ENCODE measurements around the gene ZBTB11. TPM values are rescaled to one million over a fixed set of nuclear protein-coding genes. Genes with fewer than 3 reads are reported as not detected.
A peak's percentile ranks its signal among the peaks of the same experiment; 100 is the strongest.

The ZBTB11 gene
- total RNA-seq, 1 donor from 2014 or later = 17.8 TPM

GRCh38 chr3:101640256-101640655 lies 36.7 kb downstream of the ZBTB11 start:
- Mint-ChIP-seq H3K36me3 (ENCODE audit: insufficient read depth) (peaks cover 2% of the 10 kb centered on the region), H3K4me3 (ENCODE audit: low read depth) (no peak overlapping the region), H3K9me3 (ENCODE audit: low read depth) (no peaks in the 10 kb centered on the region), H3K27ac (no peak overlapping the region), H3K4me1 (ENCODE audit: low read depth) (peaks cover 23% of the 10 kb centered on the region), H3K27me3 (no peaks in the 10 kb centered on the region)
- DNase-seq (ENCODE audit: low spot score, unreplicated experiment) = no peak
- TF ChIP-seq CTCF (IDR thresholded peaks at IDR 0.05; ENCODE audit: unreplicated experiment) = no peak

GRCh38 chr3:101639280-101639963 lies 37.5 kb downstream of the ZBTB11 start:
- peaks cover 2% of the 10 kb centered on the region for H3K36me3 Mint-ChIP-seq (ENCODE audit: insufficient read depth)
- TF ChIP-seq CTCF (IDR thresholded peaks at IDR 0.05; ENCODE audit: unreplicated experiment) = no peak
- no peak for DNase-seq (ENCODE audit: low spot score, unreplicated experiment)
- no peaks in the 10 kb centered on the region for H3K9me3 Mint-ChIP-seq (ENCODE audit: low read depth)
- H3K4me1 Mint-ChIP-seq (ENCODE audit: low read depth) = peaks cover 23% of the 10 kb centered on the region
- H3K4me3 Mint-ChIP-seq (ENCODE audit: low read depth) = no peak overlapping the region
- peak overlapping the region; percentile 64 for H3K27ac Mint-ChIP-seq
- H3K27me3 Mint-ChIP-seq = peaks cover 7% of the 10 kb centered on the region

- DNase-seq (ENCODE audit: low spot score, unreplicated experiment) = no peak
- no peaks in the 10 kb centered on the region for H3K9me3 Mint-ChIP-seq (ENCODE audit: low read depth)
- peak; percentile 14 for TF ChIP-seq CTCF (IDR thresholded peaks at IDR 0.05; ENCODE audit: unreplicated experiment)
- H3K4me1 Mint-ChIP-seq (ENCODE audit: low read depth) = peaks cover 23% of the 10 kb centered on the region
- peaks cover 2% of the 10 kb centered on the region for H3K36me3 Mint-ChIP-seq (ENCODE audit: insufficient read depth)
- H3K27me3 Mint-ChIP-seq = peaks cover 9% of the 10 kb centered on the region
- no peak overlapping the region for H3K4me3 Mint-ChIP-seq (ENCODE audit: low read depth)
- H3K27ac Mint-ChIP-seq = no peak overlapping the region
These were observed 38.6 kb downstream of the ZBTB11 start for GRCh38 chr3:101638261-101638745.

GRCh38 chr3:101637451-101637850 lies 39.5 kb downstream of the ZBTB11 start:
- TF ChIP-seq CTCF (IDR thresholded peaks at IDR 0.05; ENCODE audit: unreplicated experiment) = no peak
- H3K27me3 Mint-ChIP-seq = peaks cover 9% of the 10 kb centered on the region
- no peak overlapping the region for H3K4me3 Mint-ChIP-seq (ENCODE audit: low read depth)
- no peak for DNase-seq (ENCODE audit: low spot score, unreplicated experiment)
- peaks cover 21% of the 10 kb centered on the region for H3K4me1 Mint-ChIP-seq (ENCODE audit: low read depth)
- no peaks in the 10 kb centered on the region for H3K9me3 Mint-ChIP-seq (ENCODE audit: low read depth)
- no peak overlapping the region for H3K27ac Mint-ChIP-seq
- no peaks in the 10 kb centered on the region for H3K36me3 Mint-ChIP-seq (ENCODE audit: insufficient read depth)

- peak; percentile 30 for DNase-seq (ENCODE audit: low spot score, unreplicated experiment)
- Mint-ChIP-seq H3K9me3 (ENCODE audit: low read depth) (no peaks in the 10 kb centered on the region), H3K27ac (no peak overlapping the region), H3K4me1 (ENCODE audit: low read depth) (peaks cover 16% of the 10 kb centered on the region), H3K36me3 (ENCODE audit: insufficient read depth) (no peaks in the 10 kb centered on the region), H3K4me3 (ENCODE audit: low read depth) (no peak overlapping the region), H3K27me3 (peaks cover 9% of the 10 kb centered on the region)
- peak; percentile 65 for TF ChIP-seq CTCF (IDR thresholded peaks at IDR 0.05; ENCODE audit: unreplicated experiment)
These were observed 40.8 kb downstream of the ZBTB11 start for GRCh38 chr3:101635954-101636798.

Measured in progenitor cell of endocrine pancreas (in vitro differentiated cells).